Karpas-422 (cell line): ENCODE data around the gene NCKAP5. TPM values are rescaled to one million over a fixed set of nuclear protein-coding genes. Genes with fewer than 3 reads are reported as not detected.
A peak's percentile ranks its signal among the peaks of the same experiment; 100 is the strongest.

Experiments used
- DNase-seq: peaks from one replicate; pipeline ENCODE4 v3.0.0-alpha.2; 2015
- H2AFZ ChIP-seq: fragments of 200-600 bp; sonication (generic); 2 replicates; pipeline ENCODE4 v1.6.1; 2014; ENCODE audit warnings: antibody characterized with exemption, low read length, mixed read lengths
- H3K27ac ChIP-seq: fragments of 200-600 bp; sonication (generic); 2 replicates; pipeline ENCODE4 v1.5.1; 2014; ENCODE audit warnings: mild to moderate bottlenecking, low read length, moderate library complexity
- H3K27me3 ChIP-seq: fragments of 200-600 bp; sonication (generic); 2 replicates; pipeline ENCODE4 v1.6.1; 2014; ENCODE audit warnings: low read length, mixed read lengths
- H3K36me3 ChIP-seq: fragments of 200-600 bp; sonication (generic); 2 replicates; pipeline ENCODE4 v1.6.1; 2014; ENCODE audit warnings: low read length, mixed read lengths; ENCODE audit not compliant: insufficient read depth
- H3K4me1 ChIP-seq: fragments of 200-600 bp; sonication (generic); 2 replicates; pipeline ENCODE4 v1.6.1; 2014; ENCODE audit warnings: mild to moderate bottlenecking, low read length, mixed read lengths
- H3K4me2 ChIP-seq: fragments of 200-600 bp; sonication (generic); 2 replicates; pipeline ENCODE4 v1.6.1; 2014; ENCODE audit warnings: low read length, low read depth, mild to moderate bottlenecking; ENCODE audit not compliant: poor library complexity, severe bottlenecking
- H3K4me3 ChIP-seq: fragments of 200-600 bp; sonication (generic); 2 replicates; pipeline ENCODE4 v1.5.1; 2014; ENCODE audit warnings: mild to moderate bottlenecking, antibody characterized with exemption, low read length, mixed read lengths
- H3K79me2 ChIP-seq: fragments of 200-600 bp; sonication (generic); 2 replicates; pipeline ENCODE4 v1.6.1; 2014; ENCODE audit warnings: mild to moderate bottlenecking, low read length, mixed read lengths
- H3K9ac ChIP-seq: fragments of 200-600 bp; sonication (generic); 2 replicates; pipeline ENCODE4 v1.6.0; 2014; ENCODE audit warnings: low read length
- H3K9me2 ChIP-seq: fragments of 200-600 bp; sonication (generic), shearing (Covaris generic); replicated peaks from 2 replicates; pipeline ENCODE4 v1.6.0; 2014; ENCODE audit warnings: mild to moderate bottlenecking, low read length, moderate library complexity; ENCODE audit not compliant: insufficient read depth
- H3K9me3 ChIP-seq: fragments of 300-700, 200-600 bp; sonication (generic); 2 replicates; pipeline ENCODE4 v1.6.1; 2014; ENCODE audit warnings: low read length, mixed read lengths
- H4K20me1 ChIP-seq: fragments of 200-600 bp; sonication (generic); 2 replicates; pipeline ENCODE4 v1.6.1; 2014; ENCODE audit warnings: mild to moderate bottlenecking, antibody characterized with exemption, low read length, low read depth; ENCODE audit not compliant: insufficient read depth
- total RNA-seq: library from RNA; depleted of rRNA; stranded (reverse); fragments of >200 nt; shearing (Covaris generic); gene quantifications from 2 replicates; pipeline ENCODE4 v1.2.3, GENCODE V29; 2014; ENCODE audit warnings: low replicate concordance

The NCKAP5 gene
- total RNA-seq, 1 experiment from 2014 or later, result not detected

- Histone ChIP-seq H3K9ac (no peak overlapping the region), H3K27me3 (no peaks in the 10 kb centered on the region), H3K4me2 (no peak overlapping the region), H3K79me2 (no peaks in the 10 kb centered on the region), H3K9me2 (no peaks in the 10 kb centered on the region), H2AFZ (no peak overlapping the region), H3K4me1 (no peaks in the 10 kb centered on the region), H3K27ac (no peak overlapping the region), H3K36me3 (no peaks in the 10 kb centered on the region), H3K9me3 (no peaks in the 10 kb centered on the region), H3K4me3 (no peak overlapping the region), H4K20me1 (no peaks in the 10 kb centered on the region)
- DNase-seq, result no peak
Observed at GRCh38 chr2:133255360-133255759, 312.9 kb downstream of the NCKAP5 start.

DNA sequence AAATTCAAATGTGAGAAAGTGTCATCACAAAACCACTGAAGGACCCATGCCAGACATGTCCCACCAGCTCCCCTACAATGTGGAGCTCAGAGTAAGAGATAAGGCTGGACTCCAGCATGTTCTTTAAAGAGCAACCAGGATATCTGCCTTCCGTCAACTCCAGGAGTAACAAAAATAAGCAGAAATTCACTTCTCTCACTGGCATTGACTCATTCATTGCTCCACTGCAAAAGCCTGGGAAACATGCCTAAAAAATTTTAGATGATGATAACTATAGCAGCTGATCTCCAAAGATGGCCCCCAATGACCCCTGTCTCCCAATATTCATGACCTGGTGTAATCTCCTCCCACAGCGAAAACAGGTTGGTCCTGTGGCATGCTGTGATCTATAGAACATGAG is 314.5 kb downstream of the NCKAP5 start:
- Histone ChIP-seq H3K4me1 (no peaks in the 10 kb centered on the region), H2AFZ (no peak overlapping the region), H3K27ac (no peak overlapping the region), H3K36me3 (no peaks in the 10 kb centered on the region), H3K4me3 (no peak overlapping the region), H3K27me3 (no peaks in the 10 kb centered on the region), H3K9me2 (no peaks in the 10 kb centered on the region), H4K20me1 (no peaks in the 10 kb centered on the region), H3K4me2 (no peak overlapping the region), H3K79me2 (no peaks in the 10 kb centered on the region), H3K9me3 (no peaks in the 10 kb centered on the region), H3K9ac (no peak overlapping the region)
- no peak for DNase-seq

GRCh38 chr2:133252780-133253355 is 315.4 kb downstream of the NCKAP5 start:
- H3K4me3 ChIP-seq, result no peak overlapping the region
- H3K79me2 ChIP-seq, result no peaks in the 10 kb centered on the region
- no peaks in the 10 kb centered on the region for H3K4me1 ChIP-seq
- H3K27me3 ChIP-seq, result no peaks in the 10 kb centered on the region
- no peaks in the 10 kb centered on the region for H3K36me3 ChIP-seq
- no peak overlapping the region for H2AFZ ChIP-seq
- H3K27ac ChIP-seq, result no peak overlapping the region
- no peaks in the 10 kb centered on the region for H3K9me3 ChIP-seq
- no peaks in the 10 kb centered on the region for H4K20me1 ChIP-seq
- DNase-seq, result no peak
- H3K9ac ChIP-seq, result no peak overlapping the region
- H3K4me2 ChIP-seq, result no peak overlapping the region
- no peaks in the 10 kb centered on the region for H3K9me2 ChIP-seq

DNA sequence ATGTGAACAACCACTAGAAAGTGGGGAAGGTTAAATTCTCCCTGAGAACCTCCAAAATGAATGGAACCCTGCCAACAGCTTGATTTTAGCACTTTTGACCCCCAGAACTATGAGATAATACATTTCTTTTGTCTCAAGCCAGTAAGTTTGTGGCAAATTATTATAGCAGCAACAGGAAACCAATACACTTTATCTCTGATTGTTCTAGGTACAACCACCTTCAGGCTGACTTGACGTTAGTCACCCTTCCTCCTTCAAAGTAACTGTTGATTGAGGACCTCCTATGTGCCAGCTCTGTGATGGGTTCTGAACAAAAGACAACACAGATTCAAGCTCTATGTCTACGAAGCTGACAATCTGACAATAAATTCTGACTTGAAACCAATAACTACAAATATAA is 318.9 kb downstream of the NCKAP5 start:
- Histone ChIP-seq H3K4me1 (peaks cover 5% of the 10 kb centered on the region), H3K4me2 (no peak overlapping the region), H3K27ac (no peak overlapping the region), H2AFZ (no peak overlapping the region), H3K4me3 (no peak overlapping the region), H4K20me1 (no peaks in the 10 kb centered on the region), H3K9me2 (no peaks in the 10 kb centered on the region), H3K9me3 (no peaks in the 10 kb centered on the region), H3K79me2 (no peaks in the 10 kb centered on the region), H3K36me3 (no peaks in the 10 kb centered on the region), H3K27me3 (no peaks in the 10 kb centered on the region), H3K9ac (no peak overlapping the region)
- DNase-seq, result no peak

DNA sequence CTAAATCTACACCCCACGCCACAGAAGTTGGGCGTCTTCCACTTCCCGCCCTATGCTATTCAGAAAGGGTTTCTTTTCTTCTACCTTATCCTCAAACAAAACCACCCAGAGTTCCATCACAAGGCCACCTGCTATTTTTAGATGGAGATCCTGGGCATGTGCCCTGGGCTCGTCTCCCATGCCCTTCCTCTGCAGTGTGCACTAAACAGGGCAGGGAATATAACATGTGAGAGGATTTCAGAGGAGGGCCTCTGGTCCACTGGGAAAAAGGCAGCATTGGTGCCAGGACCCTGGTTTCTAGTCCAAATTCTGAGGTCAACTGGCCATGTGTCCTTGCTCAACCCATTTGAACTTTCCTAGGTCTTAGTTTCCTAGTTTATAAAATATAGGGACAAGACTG is 320.0 kb downstream of the NCKAP5 start:
- Histone ChIP-seq H3K36me3 (no peaks in the 10 kb centered on the region), H3K9me2 (no peaks in the 10 kb centered on the region), H2AFZ (no peak overlapping the region), H3K9me3 (no peaks in the 10 kb centered on the region), H3K79me2 (no peaks in the 10 kb centered on the region), H3K27me3 (no peaks in the 10 kb centered on the region), H3K27ac (no peak overlapping the region), H3K9ac (no peak overlapping the region), H3K4me1 (peaks cover 5% of the 10 kb centered on the region), H4K20me1 (no peaks in the 10 kb centered on the region), H3K4me2 (no peak overlapping the region), H3K4me3 (no peak overlapping the region)
- no peak for DNase-seq

DNA sequence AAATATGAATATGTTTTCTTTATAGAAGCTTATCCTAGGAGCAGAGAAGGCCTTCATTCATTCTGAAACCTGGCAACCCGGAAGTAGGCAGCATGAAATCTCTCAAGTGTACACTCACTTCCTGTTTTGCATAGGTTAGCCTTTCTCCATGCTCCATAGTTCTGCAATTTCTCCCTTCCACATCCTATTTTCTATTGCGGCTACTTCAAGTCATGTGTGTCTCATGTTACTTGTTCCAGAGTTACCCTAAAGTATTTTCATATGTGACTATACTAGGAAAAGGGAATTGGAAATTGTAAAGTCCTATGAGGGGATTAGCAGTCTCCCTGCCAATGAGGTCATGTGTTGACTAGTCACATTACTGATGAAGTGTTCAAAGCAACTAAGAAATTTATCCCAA is 320.6 kb downstream of the NCKAP5 start:
- Histone ChIP-seq H4K20me1 (no peaks in the 10 kb centered on the region), H3K79me2 (no peaks in the 10 kb centered on the region), H3K4me3 (no peak overlapping the region), H3K36me3 (no peaks in the 10 kb centered on the region), H3K27me3 (no peaks in the 10 kb centered on the region), H3K4me1 (peaks cover 5% of the 10 kb centered on the region), H3K9me2 (no peaks in the 10 kb centered on the region), H3K4me2 (no peak overlapping the region), H3K9me3 (no peaks in the 10 kb centered on the region), H3K9ac (no peak overlapping the region), H2AFZ (peak overlapping the region; percentile 50; the same call in 1 of the 2 replicates), H3K27ac (no peak overlapping the region)
- DNase-seq, result peak; percentile 62

GRCh38 chr2:133241224-133241571 is 327.1 kb downstream of the NCKAP5 start:
- H3K27me3 ChIP-seq, result no peaks in the 10 kb centered on the region
- H3K4me2 ChIP-seq, result no peak overlapping the region
- H3K9ac ChIP-seq, result no peak overlapping the region
- DNase-seq, result no peak
- H3K4me3 ChIP-seq, result no peak overlapping the region
- H3K27ac ChIP-seq, result no peak overlapping the region
- no peaks in the 10 kb centered on the region for H4K20me1 ChIP-seq
- H3K4me1 ChIP-seq, result no peaks in the 10 kb centered on the region
- H3K9me2 ChIP-seq, result no peaks in the 10 kb centered on the region
- H3K9me3 ChIP-seq, result no peaks in the 10 kb centered on the region
- no peak overlapping the region for H2AFZ ChIP-seq
- no peaks in the 10 kb centered on the region for H3K79me2 ChIP-seq
- H3K36me3 ChIP-seq, result no peaks in the 10 kb centered on the region

- no peaks in the 10 kb centered on the region for H4K20me1 ChIP-seq
- no peaks in the 10 kb centered on the region for H3K9me2 ChIP-seq
- H3K9me3 ChIP-seq, result no peaks in the 10 kb centered on the region
- no peaks in the 10 kb centered on the region for H3K27me3 ChIP-seq
- H3K4me3 ChIP-seq, result no peak overlapping the region
- H3K9ac ChIP-seq, result no peak overlapping the region
- no peak for DNase-seq
- H3K79me2 ChIP-seq, result no peaks in the 10 kb centered on the region
- no peak overlapping the region for H3K27ac ChIP-seq
- H3K4me1 ChIP-seq, result no peaks in the 10 kb centered on the region
- no peak overlapping the region for H2AFZ ChIP-seq
- H3K36me3 ChIP-seq, result no peaks in the 10 kb centered on the region
- H3K4me2 ChIP-seq, result no peak overlapping the region
Observed at GRCh38 chr2:133240491-133241223, 327.6 kb downstream of the NCKAP5 start.
